Type B pancreatic cell (in vitro differentiated cells): ENCODE measurements around the gene GPR35. TPM values are rescaled to one million over a fixed set of nuclear protein-coding genes. Genes with fewer than 3 reads are reported as not detected.

ENCODE experiments used
- DNase-seq: peaks from one replicate; pipeline ENCODE4 v3.0.0; 2021; ENCODE audit warnings: mixed read lengths; ENCODE audit not compliant: unreplicated experiment; ENCODE audit errors: extremely low spot score
- H3K27ac Mint-ChIP-seq: 2 replicates; pipeline ENCODE4 v1.8.0; 2021; ENCODE audit warnings: mild to moderate bottlenecking, mixed read lengths
- H3K27me3 Mint-ChIP-seq: 2 replicates; pipeline ENCODE4 v1.8.0; 2021; ENCODE audit warnings: mixed read lengths
- H3K36me3 Mint-ChIP-seq: 2 replicates; pipeline ENCODE4 v1.8.0; 2021; ENCODE audit warnings: mixed read lengths
- H3K4me1 Mint-ChIP-seq: one replicate; pipeline ENCODE4 v1.8.0; 2021; ENCODE audit warnings: mixed read lengths; ENCODE audit not compliant: unreplicated experiment
- H3K4me3 Mint-ChIP-seq: 2 replicates; pipeline ENCODE4 v1.8.0; 2021; ENCODE audit warnings: mild to moderate bottlenecking, mixed read lengths
- H3K9me3 Mint-ChIP-seq: 2 replicates; pipeline ENCODE4 v1.8.0; 2021; ENCODE audit warnings: mixed read lengths
- CTCF ChIP-seq: fragments of 200-600 bp; sonication (generic); conservative IDR thresholded peaks from 2 replicates; pipeline ENCODE4 v1.5.0; 2021; ENCODE audit warnings: antibody characterized with exemption, mild to moderate bottlenecking
- total RNA-seq: library from RNA; stranded (reverse); gene quantifications from 2 replicates; pipeline ENCODE4 v1.2.1, GENCODE V29; 2021; ENCODE audit warnings: low replicate concordance

GPR35 gene
- total RNA-seq, 1 donor from 2014 or later = 3.6 TPM

- H3K9me3 Mint-ChIP-seq = no peaks in the 10 kb centered on the region
- no peak for DNase-seq
- peaks cover 3% of the 10 kb centered on the region for H3K36me3 Mint-ChIP-seq
- TF ChIP-seq CTCF = no peak
- no peak overlapping the region for H3K27ac Mint-ChIP-seq
- peaks cover 17% of the 10 kb centered on the region for H3K4me1 Mint-ChIP-seq
- H3K4me3 Mint-ChIP-seq = no peak overlapping the region
- no peaks in the 10 kb centered on the region for H3K27me3 Mint-ChIP-seq
These were observed 34.6 kb upstream of the GPR35 start for GRCh38 chr2:240590681-240591111.

DNA sequence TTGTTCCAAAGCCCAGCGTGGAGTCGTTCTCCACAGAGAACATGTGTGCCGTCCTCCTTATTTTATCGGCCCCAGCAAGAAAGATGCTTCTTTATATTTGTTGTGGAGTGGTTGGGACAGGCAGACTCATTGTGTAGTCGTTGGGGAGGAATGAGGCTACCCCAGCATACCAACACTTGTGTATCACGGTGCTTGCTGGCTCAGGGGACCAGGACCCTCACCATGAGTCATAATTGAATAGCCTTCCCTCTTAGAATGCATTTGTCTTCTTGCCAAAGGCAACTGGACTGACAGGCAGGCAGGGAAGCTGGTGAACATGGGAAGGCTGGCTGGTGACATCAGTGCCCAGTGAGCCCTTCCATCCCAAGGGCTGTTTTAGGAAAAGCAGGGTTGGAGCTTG is 34.1 kb upstream of the GPR35 start:
- H3K4me1 Mint-ChIP-seq = peaks cover 17% of the 10 kb centered on the region
- TF ChIP-seq CTCF = no peak
- no peak overlapping the region for H3K27ac Mint-ChIP-seq
- H3K4me3 Mint-ChIP-seq = no peak overlapping the region
- no peaks in the 10 kb centered on the region for H3K27me3 Mint-ChIP-seq
- no peaks in the 10 kb centered on the region for H3K9me3 Mint-ChIP-seq
- DNase-seq = no peak
- H3K36me3 Mint-ChIP-seq = peaks cover 3% of the 10 kb centered on the region

DNA sequence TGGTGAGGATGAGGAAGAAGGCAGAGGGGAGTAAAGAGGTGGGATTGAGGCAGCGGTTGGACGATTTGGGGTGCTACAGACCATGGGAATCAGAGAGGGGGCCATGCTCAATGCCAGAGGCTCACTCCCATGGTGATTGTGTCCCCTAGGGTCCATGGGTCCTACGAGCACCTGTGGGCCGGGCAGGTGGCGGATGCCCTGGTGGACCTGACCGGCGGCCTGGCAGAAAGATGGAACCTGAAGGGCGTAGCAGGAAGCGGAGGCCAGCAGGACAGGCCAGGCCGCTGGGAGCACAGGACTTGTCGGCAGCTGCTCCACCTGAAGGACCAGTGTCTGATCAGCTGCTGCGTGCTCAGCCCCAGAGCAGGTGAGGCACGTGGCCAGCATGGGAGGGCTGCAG is 33.5 kb upstream of the GPR35 start:
- no peaks in the 10 kb centered on the region for H3K9me3 Mint-ChIP-seq
- no peaks in the 10 kb centered on the region for H3K27me3 Mint-ChIP-seq

DNA sequence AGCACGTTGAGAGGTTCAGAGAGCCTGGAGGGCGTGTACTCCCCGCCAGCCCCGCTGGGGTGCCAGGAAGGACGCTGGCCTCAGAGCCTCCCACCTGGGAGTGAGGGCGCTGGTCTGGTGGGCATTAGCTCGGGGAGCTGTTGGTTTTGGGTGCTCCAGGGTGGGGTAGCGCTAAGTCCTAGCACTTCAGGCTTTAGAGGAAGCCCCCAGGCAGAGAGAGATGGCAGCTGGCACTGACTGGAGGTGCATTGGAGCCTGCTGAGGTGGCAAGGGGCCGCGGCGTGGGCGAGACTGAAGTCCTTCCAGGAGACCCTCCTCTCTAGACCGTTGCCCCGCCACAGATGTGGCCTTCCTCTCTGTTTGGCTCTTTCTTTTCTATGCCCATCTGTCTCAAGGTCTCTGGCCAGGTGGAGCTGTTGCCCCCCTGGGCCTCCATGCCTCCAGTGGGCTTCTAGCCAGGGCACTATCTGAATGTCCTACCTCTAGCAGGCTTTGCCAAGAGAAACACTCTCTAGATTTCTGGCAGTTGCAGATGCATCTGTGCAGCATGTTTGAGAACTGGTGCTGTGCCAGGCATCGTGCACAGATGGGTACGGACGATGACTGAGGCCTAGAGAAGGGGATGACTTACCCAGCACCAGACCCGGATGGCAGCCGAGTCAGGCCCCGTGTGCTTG is 32.1 kb upstream of the GPR35 start:
- Mint-ChIP-seq H3K27ac (no peak overlapping the region), H3K4me1 (peaks cover 9% of the 10 kb centered on the region), H3K27me3 (no peaks in the 10 kb centered on the region), H3K9me3 (no peaks in the 10 kb centered on the region), H3K36me3 (no peaks in the 10 kb centered on the region), H3K4me3 (no peak overlapping the region)
- no peak for TF ChIP-seq CTCF
- DNase-seq = no peak

More for the DNA sequence above, 33.5 kb upstream of the GPR35 start:
- Mint-ChIP-seq H3K27ac (no peak overlapping the region), H3K4me1 (peaks cover 17% of the 10 kb centered on the region), H3K4me3 (no peak overlapping the region), H3K36me3 (peaks cover 3% of the 10 kb centered on the region)
- no peak for TF ChIP-seq CTCF
- DNase-seq = no peak

DNA sequence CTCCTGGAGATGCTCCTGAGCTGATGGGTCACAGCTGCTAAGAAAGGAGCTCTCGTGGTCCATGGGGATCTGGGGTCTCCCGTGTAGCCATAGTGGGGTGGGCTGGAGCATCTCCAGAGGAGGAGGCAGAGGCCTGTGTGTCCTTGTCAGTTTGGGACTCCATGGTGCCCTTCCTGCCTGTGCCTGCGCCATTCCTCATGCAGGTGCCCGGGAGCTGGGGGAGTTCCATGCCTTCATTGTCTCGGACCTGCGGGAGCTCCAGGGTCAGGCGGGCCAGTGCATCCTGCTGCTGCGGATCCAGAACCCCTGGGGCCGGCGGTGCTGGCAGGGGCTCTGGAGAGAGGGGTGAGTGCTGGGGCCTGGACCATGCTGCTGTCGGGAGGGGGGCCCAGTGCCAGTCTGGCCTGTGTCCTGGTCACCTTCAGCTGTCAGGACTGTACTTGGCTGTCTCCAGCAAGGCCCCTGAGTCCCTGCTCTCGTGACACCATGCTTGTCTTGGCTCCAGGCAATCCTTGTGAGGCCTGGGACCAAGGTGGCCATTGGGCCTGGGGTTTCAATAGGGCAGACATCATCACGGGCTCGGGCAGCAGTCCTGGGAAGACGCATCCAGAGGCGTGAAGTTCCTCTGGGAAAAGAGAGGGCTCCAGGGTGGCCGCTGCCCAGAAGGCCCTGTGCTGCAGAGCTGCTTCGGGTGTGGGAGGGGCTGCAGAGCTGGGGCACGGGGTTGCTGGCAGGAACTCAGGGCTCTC is 31.4 kb upstream of the GPR35 start:
- H3K4me3 Mint-ChIP-seq = no peak overlapping the region
- peaks cover 2% of the 10 kb centered on the region for H3K4me1 Mint-ChIP-seq
- H3K27ac Mint-ChIP-seq = no peak overlapping the region
- H3K9me3 Mint-ChIP-seq = no peaks in the 10 kb centered on the region
- DNase-seq = no peak
- TF ChIP-seq CTCF = no peak
- no peaks in the 10 kb centered on the region for H3K36me3 Mint-ChIP-seq
- no peaks in the 10 kb centered on the region for H3K27me3 Mint-ChIP-seq
